CD4-positive, alpha-beta T cell (primary cell): ENCODE results near the gene COX10. TPM values are rescaled to one million over a fixed set of nuclear protein-coding genes. Genes with fewer than 3 reads are reported as not detected.

Experiments used
- ATAC-seq: fragments of 200-7000 bp; cut with Tn5 transposase; one replicate; pipeline ENCODE4 v1.10.0; 2022; ENCODE audit warnings: mild to moderate bottlenecking; ENCODE audit not compliant: poor library complexity
- CTCF ChIA-PET: fragments of 350-600 bp; sonication (Branson Sonifier 250); formaldehyde crosslinking; loops from one replicate; lab custom pipeline; 2021; ENCODE audit warnings: antibody characterized with exemption, inconsistent platforms; lab: Charles Lee
- POLR2A ChIA-PET: fragments of 350-600 bp; sonication (Branson Sonifier 250); formaldehyde crosslinking; loops from one replicate; lab custom pipeline; 2021; ENCODE audit warnings: antibody characterized with exemption, inconsistent platforms; lab: Charles Lee
- DNase-seq, 14 experiments: peaks; one replicate each; pipeline ENCODE4 v3.0.0-alpha.2; 2013 to 2020; ENCODE audit warnings: mixed read lengths in 2 of 14
- H3K27ac ChIP-seq, 2 donors: one replicate each; pipeline versions ENCODE4 v1.5.1 to v1.7.0; 2013; ENCODE audit warnings: low read length in 2 of 2, low read depth in 1 of 2, mild to moderate bottlenecking in 1 of 2
- H3K27me3 ChIP-seq, 2 experiments: 1 replicate in 1 of 2; 2 replicates in 1 of 2; pipeline versions ENCODE4 v1.6.1 to v1.7.0; 2013; ENCODE audit warnings: low read length in 2 of 2, control low read depth in 1 of 2, mild to moderate bottlenecking in 1 of 2, moderate library complexity in 1 of 2; ENCODE audit not compliant: insufficient read depth in 2 of 2, control insufficient read depth in 1 of 2
- H3K36me3 ChIP-seq: one replicate; pipeline ENCODE4 v1.6.1; 2013; ENCODE audit warnings: low read length, control low read depth; ENCODE audit not compliant: insufficient read depth
- H3K4me1 ChIP-seq: one replicate; pipeline ENCODE4 v1.6.1; 2013; ENCODE audit warnings: low read length, control low read depth; ENCODE audit not compliant: insufficient read depth
- H3K4me3 ChIP-seq: one replicate; pipeline ENCODE4 v1.5.1; 2013; ENCODE audit warnings: mild to moderate bottlenecking, low read length, moderate library complexity
- H3K9me3 ChIP-seq, 2 experiments: 1 replicate in 1 of 2; 2 replicates in 1 of 2; pipeline versions ENCODE4 v1.6.1 to v1.7.0; 2013; ENCODE audit warnings: low read length in 2 of 2, mild to moderate bottlenecking in 2 of 2, control low read depth in 1 of 2, moderate library complexity in 1 of 2; ENCODE audit not compliant: control insufficient read depth in 1 of 2, insufficient read depth in 1 of 2
- H3K27ac Mint-ChIP-seq: one replicate; pipeline ENCODE4 v1.8.0; 2020; ENCODE audit warnings: mixed read lengths
- H3K27me3 Mint-ChIP-seq: one replicate; pipeline ENCODE4 v1.8.0; 2021; ENCODE audit warnings: mixed read lengths
- H3K36me3 Mint-ChIP-seq: one replicate; pipeline ENCODE4 v1.8.0; 2021; ENCODE audit warnings: low read depth, mixed read lengths
- H3K4me1 Mint-ChIP-seq: one replicate; pipeline ENCODE4 v1.8.0; 2021; ENCODE audit warnings: low read depth, mixed read lengths
- H3K4me3 Mint-ChIP-seq: one replicate; pipeline ENCODE4 v1.8.0; 2020; ENCODE audit warnings: mild to moderate bottlenecking, mixed read lengths
- H3K9me3 Mint-ChIP-seq: one replicate; pipeline ENCODE4 v1.8.0; 2020; ENCODE audit warnings: mixed read lengths
- intact Hi-C, 2 experiments: fragments of 100-400 bp; cut with DNase I in 1 of 2; cut with micrococcal nuclease in 1 of 2; formaldehyde crosslinking; loops; one replicate each; pipeline versions ENCODE4 v1.15.1 to v1.9.0; 2023 to 2025; cut with DNase I, micrococcal nuclease
- total RNA-seq, 174 experiments: library from RNA in 2 of 174; stranded (reverse) in 2 of 174; gene quantifications; one replicate each; pipeline ENCODE4 v1.2.3 and lab custom pipeline; 2021 to 2026
- TF ChIP-seq, protein P1 (sequence below): fragments of 200-600 bp; IDR thresholded peaks from one replicate; pipeline ENCODE4 v1.8.0; 2022; ENCODE audit warnings: antibody characterized with exemption, mild to moderate bottlenecking

The COX10 gene
- total RNA-seq, 2 experiments from 2014 or later, result 9.1 to 9.9 TPM

DNA sequence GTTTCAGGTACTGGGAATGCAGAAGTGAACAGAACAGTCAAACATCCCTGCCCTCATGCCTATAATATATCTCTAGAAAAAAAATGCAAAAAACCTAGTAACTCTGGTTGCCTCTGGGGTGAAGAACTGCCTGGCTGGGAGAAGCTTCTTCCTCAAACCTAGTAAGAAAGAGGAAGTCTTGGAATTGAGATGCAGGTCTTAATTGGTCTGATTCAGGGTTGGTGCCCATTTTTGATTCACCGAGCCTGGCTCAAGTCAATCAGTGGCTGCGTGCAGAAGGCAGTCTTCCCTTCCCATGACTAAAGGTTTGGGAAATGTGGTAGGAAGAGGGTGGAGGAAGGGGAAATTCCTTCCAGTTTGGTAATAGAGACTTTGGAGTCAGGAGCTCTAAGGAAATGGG lies 145.0 kb downstream of the COX10 start:
- POLR2A ChIA-PET, result no interaction called here
- Histone ChIP-seq H3K4me3 (no peak overlapping the region), H3K27me3 (no peaks in the 10 kb centered on the region), H3K27ac (no peak overlapping the region), H3K9me3 (peaks cover 0 to 6% of the 10 kb centered on the region in 2 experiments), H3K36me3 (no peaks in the 10 kb centered on the region), H3K4me1 (peaks cover 9% of the 10 kb centered on the region)
- peaks cover 25% of the 10 kb centered on the region for H3K36me3 Mint-ChIP-seq
- CTCF ChIA-PET, result interaction anchor here (1.6 kb wide), 1 partner anchor 11 kb away, joined by 4 read pairs; no protein-coding TSS in a partner anchor
- no peak overlapping the region for H3K4me3 Mint-ChIP-seq
- H3K27ac Mint-ChIP-seq, result no peak overlapping the region
- no peak for ATAC-seq
- H3K27me3 Mint-ChIP-seq, result no peaks in the 10 kb centered on the region
- TF ChIP-seq, protein P1, sequence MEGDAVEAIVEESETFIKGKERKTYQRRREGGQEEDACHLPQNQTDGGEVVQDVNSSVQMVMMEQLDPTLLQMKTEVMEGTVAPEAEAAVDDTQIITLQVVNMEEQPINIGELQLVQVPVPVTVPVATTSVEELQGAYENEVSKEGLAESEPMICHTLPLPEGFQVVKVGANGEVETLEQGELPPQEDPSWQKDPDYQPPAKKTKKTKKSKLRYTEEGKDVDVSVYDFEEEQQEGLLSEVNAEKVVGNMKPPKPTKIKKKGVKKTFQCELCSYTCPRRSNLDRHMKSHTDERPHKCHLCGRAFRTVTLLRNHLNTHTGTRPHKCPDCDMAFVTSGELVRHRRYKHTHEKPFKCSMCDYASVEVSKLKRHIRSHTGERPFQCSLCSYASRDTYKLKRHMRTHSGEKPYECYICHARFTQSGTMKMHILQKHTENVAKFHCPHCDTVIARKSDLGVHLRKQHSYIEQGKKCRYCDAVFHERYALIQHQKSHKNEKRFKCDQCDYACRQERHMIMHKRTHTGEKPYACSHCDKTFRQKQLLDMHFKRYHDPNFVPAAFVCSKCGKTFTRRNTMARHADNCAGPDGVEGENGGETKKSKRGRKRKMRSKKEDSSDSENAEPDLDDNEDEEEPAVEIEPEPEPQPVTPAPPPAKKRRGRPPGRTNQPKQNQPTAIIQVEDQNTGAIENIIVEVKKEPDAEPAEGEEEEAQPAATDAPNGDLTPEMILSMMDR, result no peak
- no peaks in the 10 kb centered on the region for H3K9me3 Mint-ChIP-seq
- peaks cover 13% of the 10 kb centered on the region for H3K4me1 Mint-ChIP-seq
- intact Hi-C loops, result loop anchor here (10.0 kb wide), 1 partner anchor 571 kb away; no protein-coding TSS in a partner anchor
- no peak for DNase-seq

DNA sequence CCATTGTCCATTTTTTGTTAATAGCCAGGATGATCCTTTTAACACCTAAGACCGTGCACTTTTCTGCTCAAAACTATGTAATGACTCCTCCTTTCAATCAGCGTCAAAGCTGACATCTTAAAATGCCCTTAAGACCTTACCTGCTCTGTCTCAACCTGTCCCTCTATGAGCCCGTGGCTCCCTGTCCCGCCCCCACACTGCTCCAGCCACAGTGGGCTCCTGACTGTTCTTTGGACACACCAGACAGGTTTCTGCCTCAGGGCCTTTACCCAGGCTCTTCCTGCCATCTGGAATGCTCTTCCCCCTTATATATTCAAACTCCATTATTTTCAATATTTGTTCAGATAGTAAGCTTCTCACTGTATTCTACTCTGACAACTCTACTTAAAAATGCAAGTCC lies 153.3 kb downstream of the COX10 start:
- Mint-ChIP-seq H3K9me3 (no peaks in the 10 kb centered on the region), H3K27me3 (no peaks in the 10 kb centered on the region), H3K4me1 (no peaks in the 10 kb centered on the region), H3K4me3 (no peak overlapping the region), H3K27ac (no peak overlapping the region), H3K36me3 (no peaks in the 10 kb centered on the region)
- intact Hi-C loops, result no loop called here
- no peak for DNase-seq
- no peaks in the 10 kb centered on the region for H3K27me3 ChIP-seq
- H3K9me3 ChIP-seq, result no peaks in the 10 kb centered on the region
- POLR2A ChIA-PET, result interaction anchor here (0.7 kb wide), 1 partner anchor 21 kb away, joined by 3 read pairs; no protein-coding TSS in a partner anchor
- H3K4me3 ChIP-seq, result no peak overlapping the region
- no peak overlapping the region for H3K27ac ChIP-seq
- ATAC-seq, result no peak
- TF ChIP-seq, protein P1, result no peak
- no peaks in the 10 kb centered on the region for H3K36me3 ChIP-seq
- no peaks in the 10 kb centered on the region for H3K4me1 ChIP-seq
- CTCF ChIA-PET, result no interaction called here

DNA sequence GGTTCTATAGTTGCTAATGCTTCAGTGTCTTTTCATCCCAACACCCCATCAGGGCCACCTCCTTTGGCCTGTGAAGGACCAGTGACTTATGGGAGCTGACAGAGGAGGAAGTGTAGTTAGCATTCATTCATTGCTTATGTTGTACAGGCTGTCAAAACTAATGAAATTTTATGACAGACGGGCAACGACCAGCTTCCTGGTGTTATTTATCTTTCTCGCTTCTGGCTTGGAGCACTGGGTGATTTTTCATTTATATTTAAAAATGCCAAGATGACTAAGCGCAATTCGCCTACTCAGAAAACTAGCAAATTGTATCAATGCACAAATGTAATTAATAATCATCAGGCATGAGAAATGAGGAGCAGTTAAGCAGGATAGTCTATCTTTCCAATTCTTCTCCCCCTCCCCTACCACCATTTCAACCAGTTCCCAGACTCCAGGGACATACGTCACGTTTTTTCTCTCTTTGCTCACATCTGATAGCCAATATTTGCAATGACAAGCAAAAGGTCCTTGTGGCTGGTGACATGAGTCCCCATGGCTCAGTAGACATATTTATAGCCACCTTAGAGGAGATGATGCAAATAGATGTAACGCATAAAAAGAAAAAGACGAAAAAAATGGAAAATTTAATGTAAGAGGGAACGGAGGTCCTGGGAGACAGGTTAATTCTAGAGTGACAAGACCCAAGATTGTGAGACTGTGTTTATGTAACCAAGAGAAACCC lies 156.1 kb downstream of the COX10 start:
- H3K36me3 ChIP-seq, result no peaks in the 10 kb centered on the region
- H3K36me3 Mint-ChIP-seq, result no peaks in the 10 kb centered on the region
- no peak overlapping the region for H3K4me3 Mint-ChIP-seq
- no peaks in the 10 kb centered on the region for H3K9me3 Mint-ChIP-seq
- ATAC-seq (no peak), DNase-seq (no peak)
- H3K4me3 ChIP-seq, result no peak overlapping the region
- TF ChIP-seq, protein P1, result no peak
- CTCF ChIA-PET, result no interaction called here
- no peaks in the 10 kb centered on the region for H3K4me1 ChIP-seq
- POLR2A ChIA-PET, result no interaction called here
- no peaks in the 10 kb centered on the region for H3K4me1 Mint-ChIP-seq
- no peak overlapping the region for H3K27ac ChIP-seq
- intact Hi-C loops, result no loop called here
- H3K27ac Mint-ChIP-seq, result no peak overlapping the region
- no peaks in the 10 kb centered on the region for H3K27me3 ChIP-seq
- H3K27me3 Mint-ChIP-seq, result no peaks in the 10 kb centered on the region
- no peaks in the 10 kb centered on the region for H3K9me3 ChIP-seq
